Measurements from ENCODE around the gene CTDSPL. TPM values are rescaled to one million over a fixed set of nuclear protein-coding genes. Genes with fewer than 3 reads are reported as not detected.

CTDSPL gene
- total RNA-seq, 1 experiment from 2014 or later: 6.1 TPM

DNA sequence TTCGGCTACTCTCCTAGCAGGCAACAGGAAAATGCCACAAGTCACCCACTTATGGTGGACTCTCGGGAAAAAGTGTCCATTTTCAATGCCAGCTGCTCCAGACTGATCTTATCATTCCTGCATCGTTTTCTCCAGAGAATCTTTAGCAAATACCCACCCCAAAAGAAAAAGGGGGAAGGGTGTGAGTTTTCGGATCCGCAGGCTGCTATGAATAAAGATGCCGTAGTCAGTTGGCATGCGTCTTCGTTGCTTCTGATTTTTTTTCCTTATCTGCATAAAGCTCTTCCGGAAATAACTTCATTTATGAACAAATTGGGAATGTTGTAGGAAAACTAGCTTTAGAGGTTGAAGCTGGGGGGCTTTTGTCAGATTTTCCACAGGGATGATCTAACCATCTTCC lies 106.5 kb downstream of the CTDSPL start:
- H3F3A ChIP-seq (ENCODE audit: low read length, unreplicated experiment): no peaks in the 10 kb centered on the region
- no peak overlapping the region for H2AFZ ChIP-seq (ENCODE audit: low read length)
- H3K4me3 ChIP-seq (ENCODE audit: low read length): no peak overlapping the region
- no peak overlapping the region for H3K9ac ChIP-seq (ENCODE audit: low read length)
- no peak for ATAC-seq
- TF ChIP-seq EZH2phosphoT487 (IDR thresholded peaks at IDR 0.05; ENCODE audit: borderline replicate concordance, low read length): no peak
- no peak for TF ChIP-seq EZH2 (IDR thresholded peaks at IDR 0.05; ENCODE audit: low read length, unreplicated experiment)
- TF ChIP-seq, protein P1, sequence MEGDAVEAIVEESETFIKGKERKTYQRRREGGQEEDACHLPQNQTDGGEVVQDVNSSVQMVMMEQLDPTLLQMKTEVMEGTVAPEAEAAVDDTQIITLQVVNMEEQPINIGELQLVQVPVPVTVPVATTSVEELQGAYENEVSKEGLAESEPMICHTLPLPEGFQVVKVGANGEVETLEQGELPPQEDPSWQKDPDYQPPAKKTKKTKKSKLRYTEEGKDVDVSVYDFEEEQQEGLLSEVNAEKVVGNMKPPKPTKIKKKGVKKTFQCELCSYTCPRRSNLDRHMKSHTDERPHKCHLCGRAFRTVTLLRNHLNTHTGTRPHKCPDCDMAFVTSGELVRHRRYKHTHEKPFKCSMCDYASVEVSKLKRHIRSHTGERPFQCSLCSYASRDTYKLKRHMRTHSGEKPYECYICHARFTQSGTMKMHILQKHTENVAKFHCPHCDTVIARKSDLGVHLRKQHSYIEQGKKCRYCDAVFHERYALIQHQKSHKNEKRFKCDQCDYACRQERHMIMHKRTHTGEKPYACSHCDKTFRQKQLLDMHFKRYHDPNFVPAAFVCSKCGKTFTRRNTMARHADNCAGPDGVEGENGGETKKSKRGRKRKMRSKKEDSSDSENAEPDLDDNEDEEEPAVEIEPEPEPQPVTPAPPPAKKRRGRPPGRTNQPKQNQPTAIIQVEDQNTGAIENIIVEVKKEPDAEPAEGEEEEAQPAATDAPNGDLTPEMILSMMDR (conservative IDR thresholded peaks at IDR 0.05; ENCODE audit: low read depth, low read length): no peak
- H3K79me2 ChIP-seq (ENCODE audit: low read length): no peaks in the 10 kb centered on the region
- no peaks in the 10 kb centered on the region for H3K9me2 ChIP-seq (replicated peaks; ENCODE audit: low read length)
- H4K20me1 ChIP-seq (ENCODE audit: low read length): no peaks in the 10 kb centered on the region
- intact Hi-C loops (cut with micrococcal nuclease): no loop called here
- H3K27ac ChIP-seq (ENCODE audit: low read length): no peak overlapping the region
- no peaks in the 10 kb centered on the region for H3K36me3 ChIP-seq (ENCODE audit: low read depth, low read length)
- no peaks in the 10 kb centered on the region for H3K9me3 ChIP-seq (ENCODE audit: low read length)
- no TSS peak for BruUV-seq (replicated peaks)
- no peaks in the 10 kb centered on the region for H3K4me1 ChIP-seq (ENCODE audit: insufficient read depth, low read length)
- no peaks in the 10 kb centered on the region for H3K27me3 ChIP-seq (ENCODE audit: low read length)
- DNase-seq: no peak
- ChIA-PET CTCF (interaction anchor here (0.6 to 1.8 kb wide), 3 partner anchors 29 to 146 kb away, joined by 3 to 18 read pairs (median 3); no protein-coding TSS in a partner anchor), POLR2A (ENCODE audit: unreplicated experiment) (no interaction called here)
- no peak overlapping the region for H3K4me2 ChIP-seq (ENCODE audit: low read length)

DNA sequence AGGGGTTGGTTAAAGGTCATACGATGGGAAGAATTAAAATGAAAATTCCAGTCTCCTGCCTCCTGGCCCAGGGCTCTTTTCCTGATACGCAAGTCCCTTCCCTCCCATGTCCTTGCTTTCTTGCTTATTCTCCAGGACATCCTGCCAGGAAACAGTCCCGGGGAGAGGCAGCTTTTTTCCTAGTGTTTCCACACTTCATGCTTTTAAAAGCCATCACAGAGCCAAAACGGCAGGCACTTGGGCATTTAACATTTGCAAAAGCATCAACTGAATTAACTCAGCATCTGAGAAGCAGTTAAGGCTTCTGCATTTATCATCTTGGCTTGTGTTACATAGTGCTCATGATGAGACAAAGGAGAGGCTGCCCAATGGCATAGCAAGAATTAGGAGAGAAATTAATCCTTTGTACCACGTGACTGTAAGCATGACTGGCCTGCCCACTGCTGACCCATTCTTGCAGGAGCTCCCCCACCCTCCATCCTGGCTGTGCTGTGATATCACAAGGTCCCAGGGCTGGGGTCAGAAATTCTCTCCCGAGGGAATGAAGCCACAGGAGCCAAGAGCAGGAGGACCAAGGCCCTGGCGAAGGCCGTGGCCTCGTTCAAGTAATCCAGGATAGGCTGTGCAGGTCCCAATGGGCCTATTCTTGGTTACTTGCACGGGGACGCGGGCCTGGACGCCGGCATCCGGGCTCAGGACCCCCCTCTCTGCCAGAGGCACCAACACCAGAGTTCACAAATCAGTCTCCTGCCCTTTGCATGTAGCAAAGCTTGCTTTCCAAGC lies 107.3 kb downstream of the CTDSPL start:
- TF ChIP-seq EZH2phosphoT487 (IDR thresholded peaks at IDR 0.05; ENCODE audit: borderline replicate concordance, low read length) (no peak), EZH2 (IDR thresholded peaks at IDR 0.05; ENCODE audit: low read length, unreplicated experiment) (no peak)
- TF ChIP-seq, protein P1 (conservative IDR thresholded peaks at IDR 0.05; ENCODE audit: low read depth, low read length): no peak
- ATAC-seq: no peak
- ChIA-PET CTCF (no interaction called here), POLR2A (ENCODE audit: unreplicated experiment) (no interaction called here)
- H3K27me3 ChIP-seq (ENCODE audit: low read length): no peaks in the 10 kb centered on the region
- no peak overlapping the region for H3K9ac ChIP-seq (ENCODE audit: low read length)
- BruUV-seq (replicated peaks): no TSS peak
- no peak overlapping the region for H3K4me2 ChIP-seq (ENCODE audit: low read length)
- H2AFZ ChIP-seq (ENCODE audit: low read length): no peak overlapping the region
- no peaks in the 10 kb centered on the region for H3K4me1 ChIP-seq (ENCODE audit: insufficient read depth, low read length)
- DNase-seq: no peak
- no peaks in the 10 kb centered on the region for H3F3A ChIP-seq (ENCODE audit: low read length, unreplicated experiment)
- H3K4me3 ChIP-seq (ENCODE audit: low read length): no peak overlapping the region
- no peaks in the 10 kb centered on the region for H3K36me3 ChIP-seq (ENCODE audit: low read depth, low read length)
- intact Hi-C loops (cut with micrococcal nuclease): no loop called here
- no peak overlapping the region for H3K27ac ChIP-seq (ENCODE audit: low read length)
- no peaks in the 10 kb centered on the region for H4K20me1 ChIP-seq (ENCODE audit: low read length)
- no peaks in the 10 kb centered on the region for H3K79me2 ChIP-seq (ENCODE audit: low read length)
- no peaks in the 10 kb centered on the region for H3K9me3 ChIP-seq (ENCODE audit: low read length)
- no peaks in the 10 kb centered on the region for H3K9me2 ChIP-seq (replicated peaks; ENCODE audit: low read length)

DNA sequence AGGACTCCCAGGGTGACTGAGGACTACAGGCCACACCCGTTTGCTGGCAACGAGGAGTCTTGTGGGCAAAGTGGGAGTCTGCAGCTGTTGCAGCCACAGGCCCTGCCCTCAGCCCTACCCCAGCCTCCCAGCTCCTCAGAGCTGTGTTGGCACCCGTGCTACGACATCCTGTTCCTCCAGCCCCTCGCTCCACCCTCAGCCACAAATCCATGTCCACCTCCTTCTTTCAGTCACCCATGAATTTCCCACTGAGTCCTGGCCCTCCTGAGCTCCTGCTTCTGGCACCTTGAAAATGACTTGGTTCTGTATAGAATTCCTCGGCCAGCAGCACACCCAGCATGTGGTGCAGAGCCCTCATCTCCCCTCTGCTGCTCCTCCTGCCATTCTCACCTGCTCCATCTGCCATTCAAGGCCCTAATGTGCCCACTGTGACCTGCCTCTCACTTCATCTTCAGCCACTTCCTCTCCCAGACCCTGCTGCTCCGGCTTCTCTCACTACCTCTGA lies 108.0 kb downstream of the CTDSPL start:
- Histone ChIP-seq H2AFZ (ENCODE audit: low read length) (no peak overlapping the region), H3K27me3 (ENCODE audit: low read length) (no peaks in the 10 kb centered on the region), H3K4me2 (ENCODE audit: low read length) (no peak overlapping the region), H4K20me1 (ENCODE audit: low read length) (no peaks in the 10 kb centered on the region), H3K36me3 (ENCODE audit: low read depth, low read length) (no peaks in the 10 kb centered on the region), H3K4me3 (ENCODE audit: low read length) (no peak overlapping the region), H3K9ac (ENCODE audit: low read length) (no peak overlapping the region), H3K4me1 (ENCODE audit: insufficient read depth, low read length) (no peaks in the 10 kb centered on the region), H3K79me2 (ENCODE audit: low read length) (no peaks in the 10 kb centered on the region), H3F3A (ENCODE audit: low read length, unreplicated experiment) (no peaks in the 10 kb centered on the region), H3K9me2 (replicated peaks; ENCODE audit: low read length) (no peaks in the 10 kb centered on the region), H3K27ac (ENCODE audit: low read length) (no peak overlapping the region), H3K9me3 (ENCODE audit: low read length) (no peaks in the 10 kb centered on the region)
- DNase-seq: no peak
- CTCF ChIA-PET: no interaction called here
- intact Hi-C loops (cut with micrococcal nuclease): loop anchor here (5.0 kb wide), 1 partner anchor 328 kb away; no protein-coding TSS in a partner anchor
- BruUV-seq (replicated peaks): no TSS peak
- no peak for ATAC-seq
- no peak for TF ChIP-seq EZH2 (IDR thresholded peaks at IDR 0.05; ENCODE audit: low read length, unreplicated experiment)
- TF ChIP-seq, protein P1 (conservative IDR thresholded peaks at IDR 0.05; ENCODE audit: low read depth, low read length): no peak
- no peak for TF ChIP-seq EZH2phosphoT487 (IDR thresholded peaks at IDR 0.05; ENCODE audit: borderline replicate concordance, low read length)
- POLR2A ChIA-PET (ENCODE audit: unreplicated experiment): no interaction called here
